HG03095 (cell line): Measurements from ENCODE around the gene HMGCLL1.
A peak's percentile ranks its signal among the peaks of the same experiment; 100 is the strongest.

ENCODE experiments used
- ATAC-seq: cut with Tn5 transposase; IDR thresholded peaks from one replicate; pipeline ENCODE4 v1.9.1; 2021; ENCODE audit warnings: moderate library complexity; ENCODE audit not compliant: unreplicated experiment

Gene HMGCLL1

GRCh38 chr6:55578537-55579363, at the start of gene HMGCLL1:
TSS of gene HMGCLL1 (minus strand) at chr6:55579192. CDS start at chr6:55579055, 137 bp downstream.
- ATAC-seq: no peak

GRCh38 chr6:55621993-55622392, 43.0 kb upstream of the HMGCLL1 start:
- ATAC-seq: no peak

GRCh38 chr6:55621244-55621643, 42.3 kb upstream of the HMGCLL1 start:
- ATAC-seq: no peak

- peak; percentile 63 for ATAC-seq
These were observed 38.3 kb upstream of the HMGCLL1 start for GRCh38 chr6:55617272-55617671.

GRCh38 chr6:55604021-55604420, 25.0 kb upstream of the HMGCLL1 start:
- no peak for ATAC-seq

GRCh38 chr6:55601120-55601519, 22.1 kb upstream of the HMGCLL1 start:
- no peak for ATAC-seq

- ATAC-seq: no peak
These were observed 15.4 kb upstream of the HMGCLL1 start for GRCh38 chr6:55594442-55594841.

- no peak for ATAC-seq
These were observed 5.8 kb upstream of the HMGCLL1 start for GRCh38 chr6:55584654-55585354.

GRCh38 chr6:55576811-55577210, 2.2 kb downstream of the HMGCLL1 start:
- ATAC-seq: no peak

- ATAC-seq: no peak
These were observed 4.4 kb downstream of the HMGCLL1 start for GRCh38 chr6:55574556-55574955.

GRCh38 chr6:55569638-55570037, 9.4 kb downstream of the HMGCLL1 start:
- no peak for ATAC-seq

GRCh38 chr6:55568808-55569439, 10.1 kb downstream of the HMGCLL1 start:
- ATAC-seq: no peak

GRCh38 chr6:55567558-55567957, 11.4 kb downstream of the HMGCLL1 start:
- ATAC-seq: no peak

GRCh38 chr6:55566036-55566710, 12.8 kb downstream of the HMGCLL1 start:
- ATAC-seq: no peak

GRCh38 chr6:55562318-55562717, 16.7 kb downstream of the HMGCLL1 start:
- ATAC-seq: no peak

GRCh38 chr6:55560290-55560885, 18.6 kb downstream of the HMGCLL1 start:
- ATAC-seq: no peak

GRCh38 chr6:55557146-55557545, 21.8 kb downstream of the HMGCLL1 start:
- no peak for ATAC-seq

- ATAC-seq: no peak
These were observed 33.2 kb downstream of the HMGCLL1 start for GRCh38 chr6:55545791-55546190.

GRCh38 chr6:55543633-55544309, 35.2 kb downstream of the HMGCLL1 start:
- ATAC-seq: no peak

GRCh38 chr6:55541024-55541423, 38.0 kb downstream of the HMGCLL1 start:
- ATAC-seq: no peak
